HK-2 (cell line): ENCODE results near the gene LTBR.
A peak's percentile ranks its signal among the peaks of the same experiment; 100 is the strongest.
"Not testable (repeated sequence)": the region's sequence is repeated elsewhere in the genome, so short reads cannot be mapped to it uniquely, and the experiment has no call there.

Experiments
- DNase-seq: peaks from one replicate; pipeline ENCODE4 v3.0.0-alpha.2; 2018; ENCODE audit not compliant: unreplicated experiment

The LTBR gene

DNA sequence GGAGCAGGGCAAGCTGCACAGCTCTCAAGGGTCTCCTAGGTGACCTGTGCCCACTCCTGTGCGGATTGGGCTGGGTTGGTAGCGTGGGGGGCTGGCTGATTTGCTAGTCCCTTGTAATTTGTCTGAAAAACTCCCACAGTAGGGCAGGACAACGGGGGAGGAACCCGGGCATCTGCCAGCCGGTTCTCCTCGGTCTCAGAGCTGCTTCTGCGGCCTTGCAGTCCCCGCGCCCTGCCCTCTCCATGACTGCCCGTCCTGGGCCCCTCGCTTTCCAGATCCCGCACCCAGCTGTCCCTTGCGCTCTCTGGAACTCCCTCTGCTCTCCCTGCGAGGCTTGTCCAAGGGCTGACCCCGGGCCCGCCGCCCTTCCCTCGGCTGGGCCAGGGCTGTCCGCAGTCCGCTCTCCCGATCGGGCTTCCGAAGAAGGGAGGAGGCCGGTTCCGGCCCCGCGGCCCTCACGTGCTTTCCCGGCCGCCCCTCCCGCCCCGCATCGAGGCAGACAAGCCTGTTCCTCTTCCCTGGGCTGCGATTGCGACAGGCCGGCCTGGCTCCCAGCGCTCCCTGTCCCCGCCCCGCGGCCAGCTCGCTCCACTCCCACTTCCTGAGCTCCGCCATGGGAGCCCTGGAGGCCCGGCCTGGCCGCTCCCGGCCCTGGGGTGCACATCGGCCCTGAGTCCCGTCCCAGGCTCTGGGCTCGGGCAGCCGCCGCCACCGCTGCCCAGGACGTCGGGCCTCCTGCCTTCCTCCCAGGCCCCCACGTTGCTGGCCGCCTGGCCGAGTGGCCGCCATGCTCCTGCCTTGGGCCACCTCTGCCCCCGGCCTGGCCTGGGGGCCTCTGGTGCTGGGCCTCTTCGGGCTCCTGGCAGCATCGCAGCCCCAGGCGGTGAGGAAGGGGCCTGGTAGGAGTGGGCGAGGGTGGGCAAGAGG lies at the start of gene LTBR:
Gene LTBR (plus strand): TSS at position 591 of the 927 bp plus-strand sequence. CDS start 197 bp downstream, at position 788.
- DNase-seq: peak; percentile 92

DNA sequence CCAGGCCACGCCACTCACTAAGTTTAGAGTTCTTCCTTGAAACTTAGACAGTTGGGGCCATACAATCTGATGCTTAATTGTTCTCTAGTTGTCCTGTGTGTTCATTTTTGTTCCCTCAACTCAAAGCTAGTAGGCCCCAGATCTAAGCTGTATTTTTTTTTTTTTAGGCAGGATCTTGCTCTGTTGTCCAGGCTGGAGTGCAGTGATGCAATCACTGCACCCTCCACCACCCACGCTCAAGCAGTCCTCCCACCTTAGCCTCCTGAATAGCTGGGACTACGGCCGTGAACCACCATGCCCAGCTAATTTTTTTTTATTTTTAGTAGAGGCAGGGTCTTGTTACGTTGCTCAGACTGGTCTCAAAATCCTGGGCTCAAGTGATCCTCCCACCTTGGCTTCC lies 49.6 kb upstream of the LTBR start:
- DNase-seq: no peak

DNA sequence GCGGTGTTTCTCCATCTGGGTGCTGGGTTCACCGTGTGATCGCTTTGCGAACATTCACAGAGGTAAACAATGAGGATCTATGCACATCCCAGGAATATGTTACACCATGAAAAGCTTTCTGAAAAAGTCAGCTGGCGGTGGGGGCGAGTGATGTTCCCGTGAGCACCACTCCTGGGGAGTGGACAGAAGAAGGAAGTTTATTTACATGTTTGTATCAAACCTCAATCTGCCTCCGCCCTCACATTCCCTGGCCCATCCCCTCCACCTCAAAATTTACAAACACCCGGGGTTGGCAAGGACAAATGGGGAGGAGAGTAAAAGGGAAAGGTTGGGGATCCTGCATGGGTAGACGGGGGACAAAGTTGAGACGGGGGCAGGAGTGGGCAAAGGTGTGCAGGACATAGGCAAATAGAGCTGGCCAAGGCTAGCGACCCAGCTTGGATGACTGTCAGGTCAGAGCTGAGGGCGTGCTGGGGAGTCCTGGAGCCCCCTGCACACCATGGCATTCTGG lies 49.0 kb upstream of the LTBR start:
- no peak for DNase-seq

DNA sequence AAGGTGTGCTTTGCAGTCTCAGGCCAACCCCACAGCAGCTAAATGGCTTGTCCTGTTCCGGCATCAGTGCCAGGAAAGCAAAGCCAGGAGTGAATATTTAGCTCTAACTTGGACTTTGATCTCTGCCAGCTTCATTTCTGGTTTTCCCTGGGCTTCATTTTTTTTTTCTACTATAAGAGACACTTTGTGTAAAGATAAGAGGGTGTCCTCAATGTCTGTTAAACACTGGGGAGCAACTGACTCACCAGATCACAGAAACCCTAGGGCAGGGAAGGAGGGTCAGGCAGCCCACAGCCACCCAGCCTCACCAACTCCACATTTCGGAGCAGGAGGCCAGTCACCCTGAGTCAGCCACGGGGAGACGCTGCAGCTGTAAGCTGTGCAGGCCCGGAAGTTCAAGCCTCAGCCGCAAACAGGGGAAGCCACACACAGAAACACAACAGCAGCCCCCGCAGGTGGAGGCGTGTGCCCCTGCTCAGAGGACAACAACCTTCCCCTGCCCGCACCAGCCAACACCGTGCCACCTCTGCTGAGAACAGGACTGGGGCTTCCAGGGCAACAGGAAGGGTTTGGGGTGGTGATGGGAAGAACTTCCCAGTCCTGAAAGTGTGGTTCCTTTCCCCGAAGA lies 48.4 kb upstream of the LTBR start:
- DNase-seq: peak; percentile 86

DNA sequence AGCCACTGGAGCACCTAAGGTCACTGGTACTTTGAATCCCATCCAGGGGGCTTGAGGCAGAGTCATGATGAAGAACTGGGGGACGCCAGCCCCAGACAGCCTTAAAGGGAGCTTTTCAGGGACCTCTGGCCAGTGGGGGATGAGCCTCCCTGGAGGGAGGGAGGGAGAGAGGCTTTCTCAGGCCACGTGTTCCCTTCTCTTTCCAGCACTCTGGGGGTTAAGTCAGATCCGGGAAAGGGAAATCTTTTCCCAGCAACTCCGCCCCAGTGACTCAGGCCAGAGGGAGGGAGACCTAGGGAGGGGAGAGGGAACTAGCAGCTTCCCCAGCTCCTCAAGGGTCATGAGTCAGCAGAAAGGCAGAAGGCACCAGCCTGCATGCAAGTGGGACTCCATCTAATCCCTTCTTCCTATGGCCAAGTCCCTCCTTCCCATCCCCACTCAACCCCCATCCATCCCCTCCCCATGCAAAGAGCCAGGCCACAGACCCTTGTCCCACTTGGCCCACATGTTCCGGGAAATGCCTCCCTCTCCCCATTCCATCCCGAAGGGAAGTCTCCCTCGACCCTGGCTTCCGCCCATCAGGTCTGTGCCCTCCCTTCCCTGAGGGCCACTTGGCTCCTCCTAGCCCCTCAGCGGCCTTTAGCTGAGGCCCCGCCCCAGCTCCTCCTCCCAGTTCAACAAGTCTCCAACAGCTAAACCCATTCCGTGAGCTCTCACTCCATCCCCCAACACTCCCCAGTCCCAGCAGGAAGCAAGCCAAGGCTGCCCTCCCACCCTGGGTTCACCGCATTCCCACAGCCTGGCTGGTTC lies 47.7 kb upstream of the LTBR start:
- peak; percentile 94 for DNase-seq

DNA sequence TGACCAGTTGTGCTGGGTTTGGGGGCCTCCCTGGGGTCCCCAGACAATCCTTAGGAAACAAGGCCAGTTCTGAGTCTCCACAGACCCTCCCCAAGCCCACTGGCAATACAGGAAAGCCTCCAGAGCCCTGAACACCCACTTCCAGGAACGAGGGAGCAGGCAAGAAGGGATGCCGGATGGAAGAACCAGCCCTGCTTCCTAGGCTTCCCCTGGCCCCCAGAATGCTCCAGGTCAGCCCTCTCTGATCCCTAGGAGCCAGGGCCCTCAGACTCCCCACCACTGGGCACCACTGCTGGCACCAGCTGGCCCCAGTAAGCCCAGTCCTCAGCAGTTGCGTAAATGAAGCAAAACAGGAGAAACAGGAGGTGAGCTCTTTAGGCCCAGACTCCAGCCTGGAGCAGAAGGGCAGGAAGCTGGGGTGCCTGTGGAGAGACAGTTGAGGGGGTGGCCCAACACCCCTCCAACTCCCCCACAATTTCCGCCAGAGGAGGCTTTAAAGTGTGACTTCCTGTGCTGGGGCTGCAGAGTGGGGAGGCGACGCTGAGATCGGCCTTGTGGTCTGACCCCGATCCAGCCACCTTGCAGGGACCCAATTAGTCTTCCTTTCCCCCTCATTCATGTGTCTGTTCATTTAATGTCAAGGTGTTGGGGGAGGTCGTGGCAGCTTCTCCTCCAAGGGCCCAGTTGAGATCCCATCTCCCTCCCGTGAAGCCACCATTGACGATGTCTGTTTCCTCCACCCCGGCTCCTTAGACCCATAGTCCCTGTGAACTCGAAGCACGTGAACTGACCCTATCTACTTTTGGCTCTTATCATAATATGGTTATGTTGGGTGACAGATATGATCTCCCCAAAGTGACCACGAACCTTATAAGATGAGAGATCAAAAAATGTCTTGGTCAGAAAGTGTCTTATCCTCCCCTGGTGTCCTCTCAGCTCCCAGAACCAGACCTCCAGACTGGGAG lies 46.8 kb upstream of the LTBR start:
- no peak for DNase-seq

DNA sequence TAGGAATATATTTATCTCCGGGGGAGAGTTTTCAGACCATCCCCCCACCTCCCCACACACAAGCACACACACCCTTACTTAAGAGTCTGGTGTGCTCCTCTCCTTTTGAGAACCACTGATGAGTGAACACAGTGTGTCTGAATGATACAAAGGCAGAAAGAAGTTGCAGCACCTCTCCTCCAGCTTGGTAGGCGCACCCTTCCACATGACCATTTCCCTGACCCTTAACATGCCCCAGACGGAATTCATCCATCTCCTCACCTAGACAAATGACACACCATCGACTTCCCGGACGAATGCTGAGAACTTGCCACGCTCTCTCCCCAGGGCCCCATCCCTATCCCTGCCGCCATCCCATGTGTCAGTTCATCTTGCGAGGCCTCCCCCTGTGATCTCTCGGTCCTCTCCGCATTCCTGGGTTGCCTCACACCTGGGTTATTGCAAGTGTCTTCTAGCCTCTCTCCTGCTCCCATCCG lies 46.0 kb upstream of the LTBR start:
- DNase-seq: no peak

DNA sequence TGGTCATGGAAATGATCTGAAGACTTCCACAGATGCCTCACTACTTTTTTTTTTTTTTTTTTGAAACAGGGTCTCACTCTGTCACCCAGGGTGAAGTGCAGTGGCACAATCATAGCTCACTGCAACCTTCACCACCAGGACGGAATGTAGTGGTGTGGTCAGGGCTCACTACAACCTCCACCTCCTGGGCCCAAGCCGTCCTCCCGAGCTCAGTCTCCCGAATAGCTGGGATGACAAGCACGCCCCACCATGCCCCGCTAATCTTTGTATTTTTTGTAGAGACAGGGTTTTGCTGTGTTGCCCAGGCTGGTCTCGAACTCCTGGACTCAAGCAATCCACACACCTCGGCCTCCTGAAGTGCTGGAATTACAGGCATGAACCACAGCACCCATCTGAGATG lies 45.4 kb upstream of the LTBR start:
- DNase-seq: not testable (repeated sequence)

DNA sequence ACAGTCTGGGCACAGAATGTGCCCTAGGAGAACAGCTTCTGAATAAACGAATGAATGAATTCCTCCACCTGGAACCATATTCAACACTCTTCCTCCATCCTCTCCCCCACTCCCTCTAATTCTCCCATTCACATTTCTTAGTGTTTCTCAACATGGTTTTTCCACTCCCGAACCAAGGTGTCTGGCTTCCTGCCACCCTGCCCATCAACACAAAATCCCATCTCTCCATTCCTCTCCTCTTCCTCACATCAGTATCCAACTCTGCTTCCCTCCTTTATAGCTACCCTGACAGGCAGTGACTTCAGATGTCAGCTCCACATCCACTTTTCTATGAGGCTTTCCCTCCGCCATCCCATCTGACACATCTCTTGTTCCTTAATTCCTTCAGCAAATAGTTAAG lies 45.0 kb upstream of the LTBR start:
- DNase-seq: no peak

DNA sequence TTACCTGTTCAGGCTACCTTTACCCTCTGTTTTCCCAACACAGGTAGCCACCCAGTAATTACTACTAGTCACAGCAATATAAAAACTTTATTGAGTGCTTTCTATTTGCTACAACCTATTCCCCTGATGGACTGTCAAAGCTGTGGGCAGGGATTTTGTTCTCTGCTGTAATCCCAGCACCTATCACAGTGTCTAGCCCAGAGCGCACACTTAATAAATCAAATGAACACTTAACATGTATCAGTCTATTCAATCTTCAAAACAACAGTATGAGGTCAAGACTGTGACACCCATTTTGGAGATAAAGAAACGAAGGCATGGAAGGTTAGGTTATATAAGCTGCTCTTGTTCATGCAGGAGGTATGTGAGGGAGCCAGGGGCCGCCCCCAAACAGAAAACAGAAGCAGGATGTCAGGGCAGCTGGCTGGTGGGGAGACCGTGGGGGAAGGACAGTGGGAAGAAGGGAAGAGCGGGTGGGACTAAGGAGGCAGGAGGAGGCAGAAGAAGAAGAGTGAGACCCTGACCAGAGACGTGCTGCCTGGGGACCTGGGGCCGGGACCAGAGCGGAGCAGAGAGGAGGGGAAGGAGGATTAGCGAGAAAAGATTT lies 43.8 kb upstream of the LTBR start:
- peak; percentile 46 for DNase-seq

DNA sequence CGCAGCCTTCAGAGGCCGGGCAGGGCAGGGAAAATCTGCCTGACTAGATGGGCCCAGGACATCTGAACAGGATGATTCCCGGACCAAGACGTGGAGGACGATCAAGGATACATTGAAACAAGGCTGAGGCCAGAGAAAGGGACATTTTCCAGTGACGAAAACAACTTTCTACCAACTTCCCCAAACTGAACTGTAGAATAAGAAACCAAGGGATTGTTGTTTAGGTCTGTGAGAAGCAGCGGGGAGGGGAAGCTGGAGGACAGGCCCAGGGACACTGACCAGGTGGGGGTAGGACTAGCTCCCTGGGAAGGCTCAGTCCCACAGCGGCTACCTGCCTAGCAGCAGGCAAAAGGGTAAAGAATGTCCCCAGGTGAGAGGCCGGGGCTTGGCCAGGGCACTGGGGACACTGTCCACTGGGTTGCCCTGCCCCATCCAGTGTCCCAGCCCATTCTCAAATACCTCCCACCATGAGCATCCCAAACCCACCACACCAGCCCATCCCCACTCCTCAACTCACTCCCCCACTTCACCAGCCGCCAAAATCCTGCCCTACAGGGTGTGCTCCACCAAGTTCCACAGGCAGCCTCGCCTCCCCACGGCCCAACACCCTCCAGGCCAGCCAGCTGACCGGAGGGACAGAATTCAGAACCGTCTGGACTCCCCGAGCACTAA lies 43.1 kb upstream of the LTBR start:
- DNase-seq: no peak

DNA sequence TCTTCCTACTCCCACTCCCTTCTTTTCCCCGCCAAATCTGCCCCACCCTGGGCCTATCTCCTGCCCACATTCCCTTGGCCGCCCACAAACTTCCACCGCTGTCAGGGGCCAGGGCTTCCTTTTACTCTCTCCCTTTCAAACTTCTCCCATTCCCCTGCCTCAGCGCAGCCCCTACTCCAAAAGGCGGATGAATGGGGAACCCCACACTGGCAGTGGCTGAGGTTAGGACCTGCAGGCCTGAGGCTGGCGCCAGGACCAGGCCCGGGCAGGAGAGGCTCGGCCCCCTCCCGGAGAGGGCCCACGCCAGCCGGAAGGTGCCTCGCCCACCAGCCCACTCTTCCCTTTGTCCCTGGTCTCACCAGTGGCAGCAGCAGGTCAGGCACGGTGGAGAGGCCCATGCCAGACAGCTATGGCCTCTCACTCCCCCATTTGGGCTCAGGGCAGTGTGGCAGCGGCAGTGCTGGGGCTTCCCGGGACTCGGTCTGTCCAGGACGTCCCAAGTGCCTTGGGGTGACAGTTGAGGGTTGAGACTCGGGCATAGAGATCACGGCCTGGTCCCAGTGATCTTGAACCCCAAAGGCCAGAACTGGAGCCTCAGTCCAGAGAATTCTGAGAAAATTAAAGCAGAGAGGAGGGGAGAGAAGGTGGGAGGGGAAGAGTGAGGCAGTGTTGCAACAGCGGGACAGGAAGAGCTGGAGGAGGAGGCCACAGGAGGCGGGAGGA lies 42.4 kb upstream of the LTBR start, which contains the start of gene TNFRSF1A:
Gene TNFRSF1A (minus strand): TSS at position 660 of the 723 bp plus-strand sequence. CDS start 262 bp downstream, at position 398.
- peak; percentile 57 for DNase-seq

DNA sequence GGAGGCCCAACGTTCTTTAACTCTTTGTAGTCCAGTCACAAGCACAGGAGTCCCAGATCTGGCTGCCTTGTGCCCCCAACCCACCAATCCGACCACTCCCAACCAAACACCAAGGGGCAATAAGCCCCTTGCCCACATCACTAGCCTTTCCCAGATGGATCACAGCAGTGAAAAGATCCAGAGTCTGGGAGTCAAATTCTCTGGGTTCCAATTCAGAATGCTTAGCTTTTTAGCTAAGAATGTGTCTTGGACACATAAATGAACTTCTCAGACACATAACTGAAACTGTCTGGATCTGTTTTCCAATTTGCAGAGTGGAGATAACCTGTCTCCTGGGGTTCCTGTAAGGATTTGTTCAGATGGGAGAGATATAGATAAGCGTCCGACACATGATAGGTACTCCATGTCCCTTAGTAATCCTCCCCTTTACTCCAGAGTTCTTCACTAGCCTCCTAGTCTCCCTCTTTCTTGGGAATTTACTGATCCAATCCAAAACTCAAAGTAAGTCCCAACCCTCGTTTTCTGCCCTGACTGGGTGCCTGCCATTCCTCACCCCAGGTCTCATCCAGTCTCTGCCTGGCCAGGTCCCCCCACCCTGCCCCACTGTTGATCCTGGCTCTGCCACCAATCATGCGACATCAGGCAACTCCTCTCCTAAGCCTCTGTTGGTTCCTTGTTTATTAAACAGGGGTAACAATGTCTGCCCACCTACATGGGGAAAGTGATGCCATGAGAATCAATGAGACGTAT lies 41.6 kb upstream of the LTBR start:
- DNase-seq: no peak

DNA sequence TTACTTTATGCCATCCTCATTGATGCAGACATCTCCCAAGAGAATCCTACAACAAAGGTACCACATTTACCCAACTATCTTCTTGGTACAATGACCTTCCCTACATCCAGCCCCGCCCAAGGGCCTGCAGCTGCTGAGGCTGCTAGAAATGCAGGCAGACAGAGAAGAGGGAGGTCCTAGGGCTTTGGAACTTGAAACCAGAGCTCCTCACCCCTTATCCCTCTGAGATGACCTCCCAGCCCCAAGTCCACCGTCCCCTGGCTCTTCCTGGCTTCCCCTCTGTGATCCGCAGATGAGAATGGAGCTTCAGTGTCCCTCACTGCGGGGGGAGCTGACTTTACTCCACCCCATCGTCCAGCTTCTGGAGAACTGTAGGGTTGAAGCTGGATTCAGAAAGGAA lies 40.4 kb upstream of the LTBR start:
- no peak for DNase-seq

DNA sequence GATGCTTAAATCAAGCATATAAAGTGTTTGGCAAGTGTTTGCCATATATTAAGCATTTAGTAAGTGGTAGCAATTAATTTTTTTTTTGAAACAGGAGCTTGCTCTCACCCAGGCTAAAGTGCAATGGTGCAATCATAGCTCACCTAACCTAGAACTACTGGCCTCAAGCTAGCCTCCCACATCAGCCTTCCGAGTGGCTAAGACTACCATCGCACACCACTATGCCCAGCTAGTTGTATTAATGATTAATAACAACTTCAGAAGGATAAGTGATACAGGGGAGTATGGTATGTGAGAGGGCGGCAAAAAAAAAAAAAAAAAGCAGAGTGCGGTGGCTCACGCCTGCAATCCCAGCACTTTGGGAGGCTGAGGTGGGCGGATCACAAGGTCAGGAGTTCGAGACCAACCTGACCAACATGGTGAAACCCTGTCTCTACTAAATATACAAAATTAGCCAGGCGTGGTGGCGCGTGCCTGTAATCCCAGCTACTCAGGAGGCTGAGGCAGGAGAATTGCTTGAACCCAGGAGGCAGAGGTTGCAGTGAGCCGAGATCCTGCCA lies 39.8 kb upstream of the LTBR start:
- DNase-seq: not testable (repeated sequence)

DNA sequence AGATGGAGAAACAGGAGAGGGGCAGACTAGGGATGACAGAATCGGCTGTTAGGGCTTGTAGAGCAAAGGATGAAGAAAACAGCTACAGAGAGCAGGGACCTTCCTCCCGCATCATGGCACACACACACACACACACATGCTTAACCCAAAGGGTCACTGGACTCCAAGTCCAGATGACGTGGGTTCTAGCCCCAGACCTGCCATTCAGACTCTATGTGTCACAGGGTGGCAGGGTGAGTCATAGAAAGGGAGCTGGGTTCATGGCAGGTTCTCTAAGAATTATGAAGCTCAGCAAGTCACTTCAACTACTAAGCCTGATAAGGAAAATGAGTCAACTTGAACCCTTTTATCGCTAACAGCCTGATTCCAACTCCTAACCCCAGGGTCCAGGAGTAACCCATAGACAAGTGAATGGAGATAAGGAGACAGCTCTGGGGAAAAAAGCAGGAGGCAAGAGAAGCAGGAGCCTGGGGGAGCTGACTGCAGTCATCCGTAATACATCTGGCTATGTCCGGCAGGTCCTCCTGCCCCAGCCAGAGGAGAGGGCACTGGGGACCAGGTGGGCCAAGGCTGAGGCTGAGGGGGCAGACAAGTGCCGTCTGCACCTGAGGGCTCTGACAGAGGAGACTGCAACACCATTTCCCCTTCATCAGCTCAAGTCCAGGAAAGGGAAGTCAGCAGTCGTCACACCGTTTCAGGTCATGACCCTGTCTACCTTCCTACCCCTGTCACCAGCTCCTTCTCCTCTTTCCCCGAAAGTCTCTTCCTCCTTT lies 38.5 kb upstream of the LTBR start:
- peak; percentile 72 for DNase-seq

DNA sequence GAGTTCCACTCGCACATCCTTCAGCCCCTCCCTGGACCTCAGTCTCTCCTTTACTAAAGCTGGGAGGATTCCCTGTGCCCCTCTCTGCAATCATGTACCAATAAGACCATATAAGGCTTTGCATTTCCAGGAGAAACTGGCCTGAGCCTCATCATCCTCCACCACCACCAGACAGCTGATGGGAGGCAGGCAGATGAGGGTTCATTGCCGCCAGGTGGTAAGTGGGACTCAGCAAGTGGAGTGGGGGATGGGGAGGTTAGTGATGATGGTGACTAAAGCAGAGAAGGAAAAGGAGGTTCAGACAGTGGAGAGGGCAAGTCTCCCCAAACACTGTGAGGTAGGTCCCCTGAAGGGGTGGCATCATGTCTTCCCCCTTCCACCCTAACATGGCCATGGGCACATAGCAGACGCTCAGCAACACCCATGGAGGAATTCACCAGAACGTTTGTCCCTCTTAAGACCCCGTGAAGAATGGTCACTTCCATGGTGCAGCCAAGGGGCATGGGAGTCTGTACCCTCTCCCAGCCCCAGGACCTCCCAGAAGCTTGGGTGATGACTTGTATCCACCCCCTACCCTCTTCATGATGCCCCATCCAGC lies 37.6 kb upstream of the LTBR start:
- no peak for DNase-seq
